Stimulated activated CD8-positive, alpha-beta memory T cell treated with anti-CD3 and anti-CD28 coated beads, Interleukin-4, amount 100 ng/mL, for 4 hours (primary cell): ENCODE data around the gene NFIA.
"Not testable (repeated sequence)": the region's sequence is repeated elsewhere in the genome, so short reads cannot be mapped to it uniquely, and the experiment has no call there.

Experiments used
- DNase-seq, 2 donors: peaks; one replicate each; pipeline ENCODE4 v3.0.0-alpha.2; 2020; ENCODE audit warnings: low read depth in 2 of 2, low spot score in 1 of 2

The NFIA gene

GRCh38 chr1:61058483-61059245 lies 23.7 kb upstream of the NFIA start:
- no peak for DNase-seq

GRCh38 chr1:61061601-61062000 lies 20.8 kb upstream of the NFIA start:
- DNase-seq, result not testable (repeated sequence)

GRCh38 chr1:61064673-61065072 lies 17.7 kb upstream of the NFIA start:
- no peak for DNase-seq

GRCh38 chr1:61067446-61068019 lies 14.8 kb upstream of the NFIA start:
- no peak for DNase-seq

- DNase-seq, result no peak
Observed at GRCh38 chr1:61070054-61070453, 12.3 kb upstream of the NFIA start.

GRCh38 chr1:61071205-61072130 lies 10.9 kb upstream of the NFIA start:
- no peak for DNase-seq

- DNase-seq, result no peak
Observed at GRCh38 chr1:61073871-61074270, 8.5 kb upstream of the NFIA start.

- DNase-seq, result not testable (repeated sequence)
Observed at GRCh38 chr1:61075833-61076232, 6.5 kb upstream of the NFIA start.

GRCh38 chr1:61076728-61077675 lies 5.4 kb upstream of the NFIA start:
- DNase-seq, result peak; percentile 38 to 65

- peak; percentile 77 to 84 for DNase-seq
Observed at GRCh38 chr1:61077676-61078541, 4.5 kb upstream of the NFIA start.

GRCh38 chr1:61078618-61079295 lies 3.6 kb upstream of the NFIA start:
- no peak for DNase-seq

- DNase-seq, result no peak
Observed at GRCh38 chr1:61079296-61079897, 3.0 kb upstream of the NFIA start.

GRCh38 chr1:61079898-61080336 lies 2.4 kb upstream of the NFIA start:
- DNase-seq, result no peak

- no peak for DNase-seq
Observed at GRCh38 chr1:61080413-61081143, 1.8 kb upstream of the NFIA start.

- no peak for DNase-seq
Observed at GRCh38 chr1:61081144-61081685, 1.1 kb upstream of the NFIA start.

- DNase-seq, result no peak
Observed at GRCh38 chr1:61081686-61082310, 563 bp upstream of the NFIA start.
